Measurements from ENCODE around the gene CATSPERB.
A peak's percentile ranks its signal among the peaks of the same experiment; 100 is the strongest.

The CATSPERB gene

GRCh38 chr14:91653451-91653850, 78.4 kb downstream of the CATSPERB start:
- H3K4me3 ChIP-seq (replicated peaks in 1 of 2; ENCODE audit: low read depth in 2 of 2, low read length in 2 of 2): no peak overlapping the region
- TF ChIP-seq CTCF (IDR thresholded peaks at IDR 0.05; ENCODE audit: low read depth, low read length): no peak
- DNase-seq (ENCODE audit: low read depth in 2 of 2): no peak

DNA sequence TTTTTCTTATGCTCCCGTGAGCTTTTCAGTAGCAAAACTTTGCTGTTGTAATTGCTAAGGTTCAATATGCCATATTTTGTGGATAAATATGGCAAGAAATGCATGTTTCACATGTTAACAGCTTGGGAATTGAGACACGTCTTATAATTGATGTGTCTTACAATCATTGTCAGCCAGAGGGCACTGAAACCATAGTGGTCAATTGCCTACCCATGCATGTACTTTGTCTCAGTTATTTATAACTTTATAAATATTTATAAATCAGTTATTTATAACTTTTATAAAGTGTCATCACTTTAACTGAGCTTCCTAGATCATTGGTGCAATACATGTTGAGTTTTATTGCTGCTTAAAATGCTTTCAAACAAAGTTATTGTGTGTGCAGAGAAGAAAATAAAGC, 82.0 kb downstream of the CATSPERB start:
- peak; percentile 65 to 73 for DNase-seq (ENCODE audit: low read depth in 2 of 2)
- no peak overlapping the region for H3K4me3 ChIP-seq (replicated peaks in 1 of 2; ENCODE audit: low read depth in 2 of 2, low read length in 2 of 2)
- peak; percentile 62 for TF ChIP-seq CTCF (IDR thresholded peaks at IDR 0.05; ENCODE audit: low read depth, low read length)

DNA sequence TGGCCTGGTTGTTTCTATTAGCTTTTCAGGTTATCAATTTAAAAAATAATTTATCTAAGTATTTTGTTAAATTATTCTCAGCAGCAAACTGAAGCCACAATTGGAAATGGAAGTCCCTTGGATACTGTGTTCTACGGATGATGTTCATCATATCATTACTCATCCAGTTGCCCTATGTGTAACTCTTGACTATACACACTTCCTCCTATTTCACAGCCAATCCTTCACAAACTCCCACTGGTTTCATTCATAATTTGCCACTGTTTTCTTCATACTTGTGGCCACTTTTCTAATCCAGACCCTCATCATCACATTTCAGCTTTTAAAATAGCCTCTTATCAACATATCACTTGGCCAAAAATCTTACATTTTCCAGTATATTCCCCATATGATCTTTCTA, 84.0 kb downstream of the CATSPERB start:
- DNase-seq (ENCODE audit: low read depth in 2 of 2): peak in 1 of 2 donors; percentile 2
- TF ChIP-seq CTCF (IDR thresholded peaks at IDR 0.05; ENCODE audit: low read depth, low read length): no peak
- no peak overlapping the region for H3K4me3 ChIP-seq (replicated peaks in 1 of 2; ENCODE audit: low read depth in 2 of 2, low read length in 2 of 2)

DNA sequence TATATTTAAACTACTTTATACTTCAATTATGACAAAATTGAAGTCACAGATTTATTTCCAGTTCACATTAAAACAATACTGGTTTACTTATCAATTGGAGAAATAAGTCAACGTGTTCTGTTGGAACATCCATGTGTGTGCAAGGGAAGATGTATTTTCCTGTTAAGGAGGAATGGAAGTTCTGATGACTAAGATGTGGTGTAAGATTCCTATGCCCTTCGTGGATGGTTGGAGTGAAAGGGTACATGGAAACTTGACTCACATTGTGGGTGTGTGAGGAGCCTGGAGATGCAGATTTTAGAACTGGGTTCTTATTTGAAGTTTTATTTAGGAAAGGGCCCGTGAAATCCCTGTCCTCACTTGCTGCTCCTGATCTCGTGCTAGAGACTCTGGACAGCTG, 95.3 kb downstream of the CATSPERB start:
- H3K4me3 ChIP-seq (replicated peaks in 1 of 2; ENCODE audit: low read depth in 2 of 2, low read length in 2 of 2): no peak overlapping the region
- peak in 1 of 2 donors; percentile 15 for DNase-seq (ENCODE audit: low read depth in 2 of 2)
- TF ChIP-seq CTCF (IDR thresholded peaks at IDR 0.05; ENCODE audit: low read depth, low read length): no peak

GRCh38 chr14:91624757-91625156, 107.1 kb downstream of the CATSPERB start:
- TF ChIP-seq CTCF (IDR thresholded peaks at IDR 0.05; ENCODE audit: low read depth, low read length): no peak
- no peak overlapping the region for H3K4me3 ChIP-seq (replicated peaks in 1 of 2; ENCODE audit: low read depth in 2 of 2, low read length in 2 of 2)
- DNase-seq (ENCODE audit: low read depth in 2 of 2): no peak

DNA sequence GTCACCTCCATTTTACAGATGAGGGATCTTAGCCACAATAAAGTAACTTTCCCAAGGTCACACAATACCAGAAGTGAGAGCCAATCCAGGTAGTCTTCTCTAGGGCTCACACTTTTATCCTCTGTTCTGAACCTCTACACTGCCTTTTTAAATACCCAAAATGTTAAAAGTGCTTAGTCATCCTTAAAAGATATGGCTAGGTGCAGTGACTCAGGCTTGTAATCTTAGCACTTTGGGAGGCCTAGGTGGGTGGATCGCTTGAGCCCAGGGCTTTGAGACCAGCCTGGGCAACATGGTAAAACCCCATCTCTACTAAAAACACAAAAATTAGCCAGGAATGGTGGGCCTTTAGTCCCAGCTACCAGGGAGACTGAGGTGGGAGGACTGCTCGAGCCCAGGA, 117.7 kb downstream of the CATSPERB start:
- H3K4me3 ChIP-seq (replicated peaks in 1 of 2; ENCODE audit: low read depth in 2 of 2, low read length in 2 of 2): no peak overlapping the region
- DNase-seq (ENCODE audit: low read depth in 2 of 2): peak; percentile 10 to 14
- no peak for TF ChIP-seq CTCF (IDR thresholded peaks at IDR 0.05; ENCODE audit: low read depth, low read length)

GRCh38 chr14:91613459-91614112, 118.3 kb downstream of the CATSPERB start:
- no peak for DNase-seq (ENCODE audit: low read depth in 2 of 2)
- no peak for TF ChIP-seq CTCF (IDR thresholded peaks at IDR 0.05; ENCODE audit: low read depth, low read length)
- H3K4me3 ChIP-seq (replicated peaks in 1 of 2; ENCODE audit: low read depth in 2 of 2, low read length in 2 of 2): no peak overlapping the region

All from cardiac fibroblast (primary cell).